MM.1S (cell line): ENCODE data around the gene ACTL6B.

Source experiments
- EZH2 ChIP-seq: fragments of 300-600 bp; sonication (generic); optimal IDR thresholded peaks from 2 replicates; pipeline ENCODE3; 2017; ENCODE audit warnings: low read depth, mild to moderate bottlenecking, antibody characterized with exemption, low read length, mixed read lengths
- EZH2phosphoT487 ChIP-seq: fragments of 300-600 bp; sonication (generic); IDR thresholded peaks from 2 replicates; pipeline ENCODE4 v1.6.1; 2018; ENCODE audit warnings: antibody characterized with exemption, low read length
- TF ChIP-seq, protein P1 (sequence below): fragments of 300-600 bp; sonication (generic); IDR thresholded peaks from 2 replicates; pipeline ENCODE4 v1.5.1; 2016; ENCODE audit warnings: antibody characterized with exemption, low read length, mixed read lengths

DNA sequence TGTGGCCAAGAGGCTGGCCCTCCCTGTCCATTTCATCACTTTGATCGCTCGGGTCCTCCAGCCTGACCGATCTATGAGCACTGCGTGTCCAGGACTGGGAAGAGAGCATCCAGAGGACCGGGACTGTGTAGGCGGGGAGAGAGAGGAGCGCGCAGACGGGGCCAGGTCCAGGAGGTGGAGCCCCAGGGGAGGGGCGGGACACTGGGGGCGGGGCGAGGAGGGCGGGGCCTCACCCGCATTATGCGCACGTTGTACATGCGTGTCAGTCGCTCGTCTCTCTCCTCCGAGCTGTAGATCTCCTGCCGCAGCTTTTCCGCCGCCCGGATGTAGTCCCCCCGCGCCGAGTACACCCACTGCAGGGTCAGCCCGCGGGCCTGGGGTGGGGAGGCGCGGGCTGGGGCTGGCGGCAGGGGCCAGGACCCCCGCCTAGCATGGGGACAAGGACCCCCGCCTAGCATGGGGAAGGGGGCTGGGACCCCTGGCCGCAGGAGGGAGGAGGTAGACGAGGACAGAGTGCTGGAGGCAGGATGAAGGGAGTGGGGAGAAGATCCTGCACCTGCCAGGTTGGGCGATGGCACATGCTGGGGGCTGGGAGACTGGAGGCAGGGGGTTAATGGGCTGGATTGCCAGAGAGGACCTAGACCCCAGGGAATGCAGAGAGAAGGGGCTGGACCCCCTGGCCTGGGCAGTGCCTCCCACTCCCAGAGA is 29.6 kb downstream of the ACTL6B start:
- TF ChIP-seq, protein P1, sequence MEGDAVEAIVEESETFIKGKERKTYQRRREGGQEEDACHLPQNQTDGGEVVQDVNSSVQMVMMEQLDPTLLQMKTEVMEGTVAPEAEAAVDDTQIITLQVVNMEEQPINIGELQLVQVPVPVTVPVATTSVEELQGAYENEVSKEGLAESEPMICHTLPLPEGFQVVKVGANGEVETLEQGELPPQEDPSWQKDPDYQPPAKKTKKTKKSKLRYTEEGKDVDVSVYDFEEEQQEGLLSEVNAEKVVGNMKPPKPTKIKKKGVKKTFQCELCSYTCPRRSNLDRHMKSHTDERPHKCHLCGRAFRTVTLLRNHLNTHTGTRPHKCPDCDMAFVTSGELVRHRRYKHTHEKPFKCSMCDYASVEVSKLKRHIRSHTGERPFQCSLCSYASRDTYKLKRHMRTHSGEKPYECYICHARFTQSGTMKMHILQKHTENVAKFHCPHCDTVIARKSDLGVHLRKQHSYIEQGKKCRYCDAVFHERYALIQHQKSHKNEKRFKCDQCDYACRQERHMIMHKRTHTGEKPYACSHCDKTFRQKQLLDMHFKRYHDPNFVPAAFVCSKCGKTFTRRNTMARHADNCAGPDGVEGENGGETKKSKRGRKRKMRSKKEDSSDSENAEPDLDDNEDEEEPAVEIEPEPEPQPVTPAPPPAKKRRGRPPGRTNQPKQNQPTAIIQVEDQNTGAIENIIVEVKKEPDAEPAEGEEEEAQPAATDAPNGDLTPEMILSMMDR = no peak
- no peak for TF ChIP-seq EZH2phosphoT487
- no peak for TF ChIP-seq EZH2
